DMS153 treated with DMSO at 0.1 percent for 48 hours (cell line): ENCODE data around the gene ZNF428.
"Not testable (repeated sequence)": the region's sequence is repeated elsewhere in the genome, so short reads cannot be mapped to it uniquely, and the experiment has no call there.

Experiments
- DNase-seq: peaks from one replicate; lab custom pipeline; 2025; ENCODE audit not compliant: unreplicated experiment; lab: John Stamatoyannopoulos, UW

The ZNF428 gene

GRCh38 chr19:43619262-43620060 is at the start of gene ZNF428:
Gene ZNF428, minus strand, starts transcription at chr19:43619629. Its CDS starts 5,325 bp downstream, at chr19:43614304.
- peak; percentile 89 for DNase-seq

- DNase-seq: peak; percentile 100
Observed at GRCh38 chr19:43668406-43669109, 49.1 kb upstream of the ZNF428 start.

GRCh38 chr19:43667876-43668405 is 48.5 kb upstream of the ZNF428 start:
- DNase-seq: peak; percentile 75

GRCh38 chr19:43667126-43667875 is 47.9 kb upstream of the ZNF428 start:
- no peak for DNase-seq

- no peak for DNase-seq
Observed at GRCh38 chr19:43664018-43664417, 44.6 kb upstream of the ZNF428 start.

- DNase-seq: no peak
Observed at GRCh38 chr19:43662487-43662886, 43.1 kb upstream of the ZNF428 start.

- no peak for DNase-seq
Observed at GRCh38 chr19:43660971-43661360, 41.5 kb upstream of the ZNF428 start.

GRCh38 chr19:43660301-43660970 is 41.0 kb upstream of the ZNF428 start:
- no peak for DNase-seq

GRCh38 chr19:43658494-43658893 is 39.1 kb upstream of the ZNF428 start:
- DNase-seq: no peak

GRCh38 chr19:43658001-43658400 is 38.6 kb upstream of the ZNF428 start:
- DNase-seq: no peak

GRCh38 chr19:43656436-43656835 is 37.0 kb upstream of the ZNF428 start:
- DNase-seq: no peak

GRCh38 chr19:43652546-43652874 is 33.1 kb upstream of the ZNF428 start:
- no peak for DNase-seq

- peak; percentile 30 for DNase-seq
Observed at GRCh38 chr19:43651758-43652545, 32.5 kb upstream of the ZNF428 start.

GRCh38 chr19:43650276-43650675 is 30.8 kb upstream of the ZNF428 start:
- not testable (repeated sequence) for DNase-seq

- no peak for DNase-seq
Observed at GRCh38 chr19:43649514-43649913, 30.1 kb upstream of the ZNF428 start.

- DNase-seq: no peak
Observed at GRCh38 chr19:43648633-43649032, 29.2 kb upstream of the ZNF428 start.

- DNase-seq: no peak
Observed at GRCh38 chr19:43644181-43644580, 24.8 kb upstream of the ZNF428 start.

GRCh38 chr19:43643326-43643725 is 23.9 kb upstream of the ZNF428 start:
- no peak for DNase-seq

- DNase-seq: no peak
Observed at GRCh38 chr19:43642531-43642930, 23.1 kb upstream of the ZNF428 start.

- no peak for DNase-seq
Observed at GRCh38 chr19:43641333-43641732, 21.9 kb upstream of the ZNF428 start.
